Upper lobe of left lung (tissue), 6 donors: ENCODE results near the gene SURF1. TPM values are rescaled to one million over a fixed set of nuclear protein-coding genes. Genes with fewer than 3 reads are reported as not detected.
A peak's percentile ranks its signal among the peaks of the same experiment; 100 is the strongest.

Experiments
- ATAC-seq, 2 donors: fragments of 200-7000 bp; cut with Tn5 transposase; one replicate each; pipeline ENCODE4 v1.9.1; 2022; ENCODE audit warnings: mild to moderate bottlenecking in 2 of 2, moderate library complexity in 2 of 2; ENCODE audit not compliant: low FRiP score in 2 of 2
- DNase-seq, 2 donors: peaks; one replicate each; pipeline ENCODE4 v3.0.0-alpha.2; 2019 to 2020
- H3K27ac ChIP-seq, 4 donors: fragments of 200-600 bp; sonication (generic); one replicate each; pipeline ENCODE4 v1.5.1; 2016 to 2019
- H3K27me3 ChIP-seq, 4 donors: fragments of 200-600 bp; sonication (generic); one replicate each; pipeline ENCODE4 v1.5.1; 2017 to 2019
- H3K36me3 ChIP-seq, 4 donors: fragments of 200-600 bp; sonication (generic); one replicate each; pipeline ENCODE4 v1.5.1; 2016 to 2019
- H3K4me1 ChIP-seq, 4 donors: fragments of 200-600 bp; sonication (generic); one replicate each; pipeline ENCODE4 v1.5.1; 2018 to 2019
- H3K4me3 ChIP-seq, 4 donors: fragments of 200-600 bp; sonication (generic); one replicate each; pipeline ENCODE4 v1.5.1; 2017 to 2019; ENCODE audit warnings: mild to moderate bottlenecking in 2 of 4, moderate library complexity in 1 of 4
- H3K9me3 ChIP-seq, 4 donors: fragments of 200-600 bp; sonication (generic); one replicate each; pipeline ENCODE4 v1.5.1; 2018 to 2019
- CTCF ChIP-seq, 6 experiments: fragments of 450-650 bp in 4 of 6; fragments of 200-600 bp in 2 of 6; sonication (generic) in 2 of 6; IDR thresholded peaks; one replicate each; pipeline ENCODE4 v1.5.1; 2016 to 2019; ENCODE audit warnings: antibody characterized with exemption in 6 of 6
- EP300 ChIP-seq, 4 donors: sonication (generic); formaldehyde crosslinking; IDR thresholded peaks; one replicate each; pipeline ENCODE4 v1.5.1; 2017; ENCODE audit warnings: antibody characterized with exemption in 4 of 4, control low read depth in 2 of 4
- POLR2A ChIP-seq, 4 donors: fragments of 450-650 bp; IDR thresholded peaks; one replicate each; pipeline ENCODE4 v1.5.1; 2016 to 2017; ENCODE audit warnings: antibody characterized with exemption in 4 of 4, mild to moderate bottlenecking in 2 of 4
- POLR2AphosphoS5 ChIP-seq, 2 donors: sonication (generic); formaldehyde crosslinking; IDR thresholded peaks; one replicate each; pipeline ENCODE4 v1.5.1; 2017; ENCODE audit warnings: antibody characterized with exemption in 2 of 2
- WGBS, 2 donors: methylation state at CpG; one replicate each; pipeline ENCODE4 v1.1.5; 2017 to 2018; 5-methylcytosine and 5-hydroxymethylcytosine counted together
- total RNA-seq, 6 donors: library from RNA; depleted of rRNA in 4 of 6; stranded (reverse); fragments of >200 nt in 4 of 6; gene quantifications; one replicate each; pipeline versions ENCODE4 v1.1.0 to v1.2.1, GENCODE V29; 2016 to 2021
- donor health status: DM: no; HTN: no; CAD: no; lungs with moderate emphysema.
- donor health status: DM: no; HTN: yes; CAD: no; lungs with severe emphysema.

SURF1 gene
- total RNA-seq, 6 donors from 2014 or later: 25.1 to 64.8 (median 45.5) TPM

- Histone ChIP-seq H3K27me3 (no peaks in the 10 kb centered on the region), H3K27ac (peak overlapping the region; percentile 10 to 63 (median 36)), H3K9me3 (no peaks in the 10 kb centered on the region), H3K36me3 (peaks cover 19 to 63% (median 31%) of the 10 kb centered on the region in 4 donors), H3K4me3 (no peak overlapping the region), H3K4me1 (peaks cover 62 to 74% (median 68%) of the 10 kb centered on the region in 4 donors)
- ATAC-seq (peak in 1 of 2 donors; percentile 46), DNase-seq (no peak)
- 48 to 61% methylated on average over 5 to 7 of the region's 7 CpGs for WGBS, 2 donors
- TF ChIP-seq EP300 (IDR thresholded peaks at IDR 0.05) (no peak), POLR2AphosphoS5 (IDR thresholded peaks at IDR 0.05) (no peak), POLR2A (IDR thresholded peaks at IDR 0.05) (no peak), CTCF (IDR thresholded peaks at IDR 0.05) (no peak)
Measured at GRCh38 chr9:133369933-133370332, 13.6 kb upstream of the SURF1 start.

GRCh38 chr9:133369422-133369821, 13.1 kb upstream of the SURF1 start:
- DNase-seq (no peak), ATAC-seq (no peak)
- Histone ChIP-seq H3K36me3 (peaks cover 23 to 68% (median 34%) of the 10 kb centered on the region in 4 donors), H3K27me3 (no peaks in the 10 kb centered on the region), H3K4me3 (no peak overlapping the region), H3K9me3 (no peaks in the 10 kb centered on the region), H3K27ac (peak overlapping the region in 2 of 4 donors; percentile 10 to 49), H3K4me1 (peaks cover 61 to 68% (median 65%) of the 10 kb centered on the region in 4 donors)
- WGBS, 2 donors: 54 to 76% methylated on average over 4 to 6 of the region's 6 CpGs
- TF ChIP-seq POLR2AphosphoS5 (IDR thresholded peaks at IDR 0.05): no peak
- TF ChIP-seq CTCF (IDR thresholded peaks at IDR 0.05): no peak
- TF ChIP-seq POLR2A (IDR thresholded peaks at IDR 0.05): no peak
- TF ChIP-seq EP300 (IDR thresholded peaks at IDR 0.05): no peak

GRCh38 chr9:133368249-133368881, 12.1 kb upstream of the SURF1 start:
- Histone ChIP-seq H3K9me3 (no peaks in the 10 kb centered on the region), H3K4me3 (no peak overlapping the region), H3K4me1 (peaks cover 53 to 60% (median 57%) of the 10 kb centered on the region in 4 donors), H3K27me3 (no peaks in the 10 kb centered on the region), H3K27ac (no peak overlapping the region), H3K36me3 (peaks cover 33 to 79% (median 45%) of the 10 kb centered on the region in 4 donors)
- TF ChIP-seq POLR2AphosphoS5 (IDR thresholded peaks at IDR 0.05): no peak
- no peak for TF ChIP-seq CTCF (IDR thresholded peaks at IDR 0.05)
- TF ChIP-seq EP300 (IDR thresholded peaks at IDR 0.05): no peak
- no peak for TF ChIP-seq POLR2A (IDR thresholded peaks at IDR 0.05)
- 80% methylated on average over 18 of the region's 18 CpGs for WGBS, 2 donors
- ATAC-seq: no peak
- DNase-seq: no peak

- Histone ChIP-seq H3K27ac (no peak overlapping the region), H3K4me3 (no peak overlapping the region), H3K4me1 (peaks cover 47 to 54% (median 51%) of the 10 kb centered on the region in 4 donors), H3K9me3 (no peaks in the 10 kb centered on the region), H3K27me3 (no peaks in the 10 kb centered on the region), H3K36me3 (peaks cover 33 to 79% (median 47%) of the 10 kb centered on the region in 4 donors)
- ATAC-seq: no peak
- no peak for DNase-seq
- TF ChIP-seq POLR2A (IDR thresholded peaks at IDR 0.05) (no peak), POLR2AphosphoS5 (IDR thresholded peaks at IDR 0.05) (no peak), CTCF (IDR thresholded peaks at IDR 0.05) (no peak), EP300 (IDR thresholded peaks at IDR 0.05) (no peak)
- WGBS, 2 donors: 92% methylated on average over 10 of the region's 10 CpGs; no CpG with 5 or more reads in 1 of the 2 donors
Measured at GRCh38 chr9:133367778-133368177, 11.5 kb upstream of the SURF1 start.

- Histone ChIP-seq H3K9me3 (no peaks in the 10 kb centered on the region), H3K36me3 (peaks cover 33 to 84% (median 49%) of the 10 kb centered on the region in 4 donors), H3K27me3 (no peaks in the 10 kb centered on the region), H3K4me3 (no peak overlapping the region), H3K27ac (no peak overlapping the region), H3K4me1 (peaks cover 41 to 48% (median 46%) of the 10 kb centered on the region in 4 donors)
- ATAC-seq (no peak), DNase-seq (no peak)
- 94% methylated on average over 15 to 18 of the region's 22 CpGs for WGBS, 2 donors
- no peak for TF ChIP-seq CTCF (IDR thresholded peaks at IDR 0.05)
- no peak for TF ChIP-seq POLR2A (IDR thresholded peaks at IDR 0.05)
- TF ChIP-seq POLR2AphosphoS5 (IDR thresholded peaks at IDR 0.05): no peak
- TF ChIP-seq EP300 (IDR thresholded peaks at IDR 0.05): no peak
Measured at GRCh38 chr9:133367221-133367620, 10.9 kb upstream of the SURF1 start.
